Subcutaneous abdominal adipose tissue (tissue), 5 donors: Measurements from ENCODE around the gene SRRM1.

Source experiments
- H3K27ac ChIP-seq: one replicate; pipeline ENCODE4 v1.7.0; 2013; ENCODE audit warnings: low read depth, mild to moderate bottlenecking, inconsistent platforms, low read length, moderate library complexity
- H3K27me3 ChIP-seq, 5 donors: one replicate each; pipeline ENCODE4 v1.7.0; 2013; ENCODE audit warnings: low read length in 5 of 5, inconsistent platforms in 1 of 5; ENCODE audit not compliant: control insufficient read depth in 5 of 5, insufficient read depth in 4 of 5
- H3K36me3 ChIP-seq, 5 donors: one replicate each; pipeline ENCODE4 v1.7.0; 2013; ENCODE audit warnings: low read length in 5 of 5; ENCODE audit not compliant: control insufficient read depth in 5 of 5, insufficient read depth in 5 of 5
- H3K4me1 ChIP-seq, 5 donors: one replicate each; pipeline ENCODE4 v1.7.0; 2013; ENCODE audit warnings: low read length in 5 of 5, mild to moderate bottlenecking in 3 of 5, moderate library complexity in 1 of 5; ENCODE audit not compliant: control insufficient read depth in 5 of 5, insufficient read depth in 5 of 5
- H3K4me3 ChIP-seq, 5 donors: one replicate each; pipeline ENCODE4 v1.7.0; 2013; ENCODE audit warnings: low read length in 5 of 5, low read depth in 1 of 5
- H3K9ac ChIP-seq, 5 donors: one replicate each; pipeline ENCODE4 v1.7.0; 2013; ENCODE audit warnings: low read length in 5 of 5, mild to moderate bottlenecking in 4 of 5, moderate library complexity in 3 of 5
- H3K9me3 ChIP-seq, 5 donors: one replicate each; pipeline ENCODE4 v1.7.0; 2013; ENCODE audit warnings: low read length in 5 of 5; ENCODE audit not compliant: control insufficient read depth in 5 of 5
- donor health status: healthy.
- donor health status: healthy.
- donor health status: healthy.
- donor health status: healthy.
- donor health status: healthy.

Gene SRRM1

GRCh38 chr1:24641646-24642151 is 1.4 kb upstream of the SRRM1 start:
- Histone ChIP-seq H3K4me3 (peak overlapping the region; percentile 39 to 98 (median 88)), H3K4me1 (peaks cover 7 to 32% (median 29%) of the 10 kb centered on the region in 5 donors), H3K36me3 (peaks cover 3 to 9% (median 6%) of the 10 kb centered on the region in 5 donors), H3K27ac (peak overlapping the region; percentile 98), H3K27me3 (no peaks in the 10 kb centered on the region), H3K9ac (peak overlapping the region in 4 of 5 donors; percentile 49 to 99 (median 54)), H3K9me3 (no peaks in the 10 kb centered on the region)

GRCh38 chr1:24643363-24644099 is 429 bp downstream of the SRRM1 start:
- peak overlapping the region; percentile 76 for H3K27ac ChIP-seq
- peaks cover 21 to 27% (median 23%) of the 10 kb centered on the region in 5 donors for H3K36me3 ChIP-seq
- H3K9ac ChIP-seq, result peak overlapping the region; percentile 69 to 95 (median 89)
- H3K4me3 ChIP-seq, result peak overlapping the region; percentile 72 to 98 (median 91)
- peaks cover 7 to 32% (median 29%) of the 10 kb centered on the region in 5 donors for H3K4me1 ChIP-seq
- no peaks in the 10 kb centered on the region for H3K27me3 ChIP-seq
- no peaks in the 10 kb centered on the region for H3K9me3 ChIP-seq

- peaks cover 26 to 32% (median 28%) of the 10 kb centered on the region in 5 donors for H3K36me3 ChIP-seq
- no peaks in the 10 kb centered on the region for H3K27me3 ChIP-seq
- peak overlapping the region; percentile 76 for H3K27ac ChIP-seq
Observed at GRCh38 chr1:24644100-24644384, 940 bp downstream of the SRRM1 start.

DNA sequence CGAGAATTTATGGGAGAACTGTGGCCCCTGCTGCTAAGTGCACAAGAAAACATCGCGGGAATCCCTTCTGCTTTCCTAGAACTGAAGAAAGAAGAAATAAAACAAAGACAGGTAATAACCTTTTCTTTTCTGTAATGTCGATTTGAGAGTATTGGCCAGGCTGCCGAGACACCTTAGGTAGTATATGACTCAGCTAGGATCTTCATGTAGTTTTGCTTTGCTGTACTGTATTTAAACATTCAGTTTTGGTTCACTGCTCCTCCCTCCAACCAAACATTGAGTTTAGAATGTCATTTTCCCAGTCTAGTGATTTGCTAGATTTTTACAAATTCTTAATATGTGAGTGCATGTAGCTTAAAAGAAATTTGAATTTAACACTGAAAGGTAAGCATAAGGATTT is 5.8 kb downstream of the SRRM1 start:
- H3K4me1 ChIP-seq, result peaks cover 2 to 19% (median 18%) of the 10 kb centered on the region in 5 donors
- no peaks in the 10 kb centered on the region for H3K27me3 ChIP-seq
- H3K9ac ChIP-seq, result no peak overlapping the region
- H3K27ac ChIP-seq, result no peak overlapping the region
- no peak overlapping the region for H3K4me3 ChIP-seq
- H3K36me3 ChIP-seq, result peaks cover 59 to 80% (median 74%) of the 10 kb centered on the region in 5 donors
- no peaks in the 10 kb centered on the region for H3K9me3 ChIP-seq

More at GRCh38 chr1:24644100-24644384, 940 bp downstream of the SRRM1 start:
- Histone ChIP-seq H3K4me3 (peak overlapping the region; percentile 72 to 98 (median 91)), H3K9me3 (no peaks in the 10 kb centered on the region), H3K9ac (peak overlapping the region; percentile 69 to 95 (median 89)), H3K4me1 (peaks cover 7 to 32% (median 29%) of the 10 kb centered on the region in 5 donors)

DNA sequence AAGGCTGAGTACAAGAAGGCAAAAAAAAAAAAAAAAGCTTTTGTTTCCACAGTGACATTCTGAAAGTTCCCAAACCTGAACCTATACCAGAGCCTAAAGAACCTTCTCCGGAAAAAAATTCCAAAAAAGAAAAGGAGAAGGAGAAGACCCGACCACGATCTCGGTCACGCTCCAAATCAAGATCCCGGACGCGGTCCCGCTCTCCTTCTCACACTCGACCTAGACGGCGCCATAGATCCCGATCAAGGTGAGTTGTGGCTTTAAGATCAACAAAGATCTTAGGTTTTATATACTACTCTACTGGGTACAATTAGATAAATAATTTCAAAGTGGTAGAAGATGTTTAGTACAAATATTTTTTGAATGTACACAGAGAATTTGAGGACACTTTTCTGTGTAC is 9.3 kb downstream of the SRRM1 start:
- Histone ChIP-seq H3K27me3 (no peaks in the 10 kb centered on the region), H3K4me3 (no peak overlapping the region), H3K36me3 (peaks cover 72 to 99% (median 96%) of the 10 kb centered on the region in 5 donors), H3K9ac (no peak overlapping the region), H3K9me3 (no peaks in the 10 kb centered on the region), H3K27ac (no peak overlapping the region), H3K4me1 (peaks cover 0 to 11% (median 7%) of the 10 kb centered on the region in 5 donors)

- H3K9ac ChIP-seq, result no peak overlapping the region
- H3K36me3 ChIP-seq, result peaks cover 66 to 98% (median 89%) of the 10 kb centered on the region in 5 donors
Observed at GRCh38 chr1:24654010-24654409, 10.9 kb downstream of the SRRM1 start.

GRCh38 chr1:24656046-24656445 is 12.9 kb downstream of the SRRM1 start:
- Histone ChIP-seq H3K27ac (peak overlapping the region; percentile 26), H3K9ac (peak overlapping the region in 2 of 5 donors; percentile 20), H3K9me3 (no peaks in the 10 kb centered on the region), H3K27me3 (no peaks in the 10 kb centered on the region), H3K4me3 (no peak overlapping the region), H3K4me1 (peaks cover 0 to 17% (median 12%) of the 10 kb centered on the region in 5 donors), H3K36me3 (peaks cover 61 to 88% (median 84%) of the 10 kb centered on the region in 5 donors)

More at GRCh38 chr1:24654010-24654409, 10.9 kb downstream of the SRRM1 start:
- H3K4me3 ChIP-seq, result no peak overlapping the region
- no peaks in the 10 kb centered on the region for H3K9me3 ChIP-seq
- no peaks in the 10 kb centered on the region for H3K27me3 ChIP-seq
- no peak overlapping the region for H3K27ac ChIP-seq
- H3K4me1 ChIP-seq, result peaks cover 0 to 14% (median 7%) of the 10 kb centered on the region in 5 donors

DNA sequence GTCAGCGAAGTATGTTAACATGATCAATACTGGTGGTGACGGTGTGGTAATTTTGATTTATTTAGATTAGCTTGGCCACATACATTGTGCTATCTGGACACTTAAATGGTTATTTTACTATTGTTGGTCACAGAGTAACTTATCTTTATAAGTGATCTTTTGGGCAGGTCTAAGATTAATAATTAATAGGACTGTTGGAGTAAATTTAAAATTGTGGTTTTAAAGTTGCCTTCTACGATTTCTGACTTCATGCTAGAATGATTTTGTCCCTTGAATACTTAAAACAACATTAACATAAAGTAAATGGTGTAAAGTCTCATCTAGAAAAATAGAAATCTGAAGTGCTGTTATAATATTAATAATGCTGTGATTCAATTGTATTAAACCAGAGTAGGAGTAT is 14.7 kb downstream of the SRRM1 start:
- Histone ChIP-seq H3K27ac (peak overlapping the region; percentile 34), H3K4me1 (peaks cover 0 to 17% (median 12%) of the 10 kb centered on the region in 5 donors), H3K9me3 (no peaks in the 10 kb centered on the region), H3K4me3 (no peak overlapping the region), H3K36me3 (peaks cover 68 to 88% (median 85%) of the 10 kb centered on the region in 5 donors), H3K27me3 (no peaks in the 10 kb centered on the region), H3K9ac (no peak overlapping the region)

DNA sequence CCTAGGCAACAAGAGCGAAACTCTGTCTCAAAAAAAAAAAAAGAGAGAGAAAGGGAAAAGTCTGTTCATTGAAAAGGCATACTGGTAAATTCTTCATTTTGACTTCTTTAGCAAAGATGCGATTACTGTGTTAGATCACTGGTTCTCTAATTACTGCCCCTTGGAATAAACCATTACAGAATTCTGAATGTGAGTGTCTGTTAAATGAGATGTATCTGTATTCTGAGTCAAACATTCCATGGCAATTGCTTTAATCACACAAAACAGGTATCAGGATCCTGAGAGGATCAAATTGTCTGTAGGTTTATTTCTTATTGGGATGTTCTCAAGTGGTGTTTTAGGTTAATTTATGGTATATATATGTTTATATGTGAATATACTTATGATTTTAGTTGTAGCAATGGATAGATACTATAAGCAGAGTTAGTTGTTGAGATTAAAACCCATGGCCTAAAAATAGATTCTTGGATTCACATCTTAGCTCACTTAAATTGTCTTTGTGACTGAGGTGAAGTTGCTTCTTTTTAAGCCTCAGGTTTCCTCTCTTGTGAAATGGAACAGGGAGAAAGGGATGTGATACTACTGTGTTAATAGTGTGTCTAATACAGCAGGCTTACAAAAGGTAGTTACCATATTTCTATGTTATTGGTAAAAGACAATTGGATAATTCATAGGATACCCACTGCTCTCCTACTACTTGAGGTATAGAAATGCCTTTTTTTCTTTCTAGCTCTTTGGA is 16.2 kb downstream of the SRRM1 start:
- Histone ChIP-seq H3K4me3 (no peak overlapping the region), H3K9me3 (no peaks in the 10 kb centered on the region), H3K36me3 (peaks cover 62 to 86% (median 83%) of the 10 kb centered on the region in 5 donors), H3K9ac (peak overlapping the region in 1 of 5 donors; percentile 41), H3K4me1 (peaks cover 0 to 17% (median 12%) of the 10 kb centered on the region in 5 donors), H3K27ac (peak overlapping the region; percentile 25), H3K27me3 (no peaks in the 10 kb centered on the region)
